GM19397 (cell line): ENCODE measurements around the gene NUTM2D.
"Not testable (repeated sequence)": the region's sequence is repeated elsewhere in the genome, so short reads cannot be mapped to it uniquely, and the experiment has no call there.

ENCODE experiments used
- ATAC-seq: cut with Tn5 transposase; IDR thresholded peaks from one replicate; pipeline ENCODE4 v1.9.1; 2021; ENCODE audit warnings: mild to moderate bottlenecking, moderate library complexity; ENCODE audit not compliant: unreplicated experiment

The NUTM2D gene, protein sequence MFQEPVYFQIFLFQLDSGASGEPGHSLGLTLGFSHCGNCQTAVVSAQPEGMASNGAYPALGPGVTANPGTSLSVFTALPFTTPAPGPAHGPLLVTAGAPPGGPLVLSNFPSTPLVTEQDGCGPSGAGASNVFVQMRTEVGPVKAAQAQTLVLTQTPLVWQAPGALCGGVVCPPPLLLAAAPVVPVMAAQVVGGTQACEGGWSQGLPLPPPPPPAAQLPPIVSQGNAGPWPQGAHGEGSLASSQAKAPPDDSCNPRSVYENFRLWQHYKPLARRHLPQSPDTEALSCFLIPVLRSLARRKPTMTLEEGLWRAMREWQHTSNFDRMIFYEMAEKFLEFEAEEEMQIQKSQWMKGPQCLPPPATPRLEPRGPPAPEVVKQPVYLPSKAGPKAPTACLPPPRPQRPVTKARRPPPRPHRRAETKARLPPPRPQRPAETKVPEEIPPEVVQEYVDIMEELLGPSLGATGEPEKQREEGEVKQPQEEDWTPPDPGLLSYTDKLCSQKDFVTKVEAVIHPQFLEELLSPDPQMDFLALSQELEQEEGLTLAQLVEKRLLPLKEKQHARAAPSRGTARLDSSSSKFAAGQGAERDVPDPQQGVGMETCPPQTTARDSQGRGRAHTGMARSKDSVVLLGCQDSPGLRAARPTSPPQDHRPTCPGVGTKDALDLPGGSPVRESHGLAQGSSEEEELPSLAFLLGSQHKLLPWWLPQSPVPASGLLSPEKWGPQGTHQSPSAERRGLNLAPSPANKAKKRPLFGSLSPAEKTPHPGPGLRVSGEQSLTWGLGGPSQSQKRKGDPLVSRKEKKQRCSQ

DNA sequence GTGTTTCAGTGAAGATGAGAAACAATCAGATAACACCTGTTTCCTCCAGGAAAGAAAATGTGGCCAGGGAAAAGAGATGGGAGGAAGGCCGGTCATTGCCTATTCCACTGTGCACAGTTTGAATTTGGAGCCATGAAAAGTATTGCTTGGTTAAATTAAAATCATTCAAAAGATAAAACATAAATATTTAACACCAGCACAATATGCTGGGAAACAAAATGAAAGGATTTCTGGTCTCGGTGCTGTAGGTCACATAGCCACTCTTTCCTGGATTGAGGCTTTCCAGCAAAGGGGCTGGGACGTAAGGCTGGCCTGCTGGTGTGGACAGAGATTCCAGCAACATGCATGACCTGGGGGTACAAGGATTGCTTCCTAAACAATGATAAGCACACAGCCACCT is at the start of gene NUTM2D:
Gene NUTM2D, plus strand, starts transcription at position 301 of the 400 bp plus-strand sequence. CDS start 522 bp downstream, outside the sequence.
- ATAC-seq, result not testable (repeated sequence)

DNA sequence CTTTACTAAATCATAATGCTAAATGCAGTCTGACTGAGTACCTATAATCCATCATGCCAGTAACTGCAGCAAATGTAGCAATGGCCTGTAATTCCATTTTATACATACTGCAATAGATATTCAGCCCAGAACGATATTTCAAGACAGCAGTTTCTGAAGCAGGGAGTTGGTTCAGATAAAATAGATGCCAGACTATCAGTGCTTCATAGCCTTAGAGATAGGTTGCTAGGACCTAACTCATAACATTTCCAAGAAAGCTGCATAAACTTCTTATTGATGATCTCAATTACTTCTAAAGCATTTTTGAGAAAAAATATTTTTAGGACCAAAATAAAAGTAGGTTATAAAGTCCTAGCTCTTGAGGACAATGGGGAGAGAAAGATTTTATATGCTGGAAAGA is 48.8 kb upstream of the NUTM2D start:
- ATAC-seq, result not testable (repeated sequence)

GRCh38 chr10:87309657-87310056 is 47.9 kb upstream of the NUTM2D start:
- not testable (repeated sequence) for ATAC-seq

GRCh38 chr10:87311521-87311920 is 46.0 kb upstream of the NUTM2D start:
- not testable (repeated sequence) for ATAC-seq

DNA sequence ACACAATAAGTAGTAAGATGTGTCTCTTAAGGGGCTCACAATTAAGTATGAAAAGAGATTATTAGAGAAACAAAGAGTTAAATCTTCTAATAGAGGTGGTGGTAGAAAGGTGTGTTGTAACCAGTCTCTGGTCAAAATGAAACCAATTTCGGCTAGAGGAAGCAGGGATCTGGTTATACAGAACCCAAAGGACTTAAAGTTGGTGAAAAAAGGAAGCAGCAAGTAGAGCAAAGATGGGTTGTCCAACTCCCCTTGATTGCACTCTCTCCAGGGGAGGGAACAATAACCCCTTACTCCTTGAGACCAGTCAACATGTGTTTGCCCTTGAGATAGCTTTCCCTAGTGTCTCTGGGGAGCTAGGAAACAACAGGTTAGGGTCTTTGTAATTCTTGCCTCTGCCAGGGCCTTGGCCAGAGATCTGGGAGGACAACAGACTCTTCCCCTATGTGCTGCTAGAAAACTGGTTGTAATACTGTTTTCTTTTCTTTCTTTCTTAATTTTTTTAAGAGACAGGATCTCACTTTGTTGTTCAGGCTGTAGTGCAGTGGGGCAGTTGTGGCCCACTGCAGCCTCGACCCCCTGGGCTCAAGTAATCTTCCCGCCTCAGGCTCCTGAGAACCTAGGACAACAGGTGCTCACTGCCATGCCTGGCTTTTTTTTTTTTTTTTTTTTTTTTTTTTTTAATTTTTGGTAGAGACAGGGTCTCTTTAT is 43.7 kb upstream of the NUTM2D start:
- not testable (repeated sequence) for ATAC-seq

DNA sequence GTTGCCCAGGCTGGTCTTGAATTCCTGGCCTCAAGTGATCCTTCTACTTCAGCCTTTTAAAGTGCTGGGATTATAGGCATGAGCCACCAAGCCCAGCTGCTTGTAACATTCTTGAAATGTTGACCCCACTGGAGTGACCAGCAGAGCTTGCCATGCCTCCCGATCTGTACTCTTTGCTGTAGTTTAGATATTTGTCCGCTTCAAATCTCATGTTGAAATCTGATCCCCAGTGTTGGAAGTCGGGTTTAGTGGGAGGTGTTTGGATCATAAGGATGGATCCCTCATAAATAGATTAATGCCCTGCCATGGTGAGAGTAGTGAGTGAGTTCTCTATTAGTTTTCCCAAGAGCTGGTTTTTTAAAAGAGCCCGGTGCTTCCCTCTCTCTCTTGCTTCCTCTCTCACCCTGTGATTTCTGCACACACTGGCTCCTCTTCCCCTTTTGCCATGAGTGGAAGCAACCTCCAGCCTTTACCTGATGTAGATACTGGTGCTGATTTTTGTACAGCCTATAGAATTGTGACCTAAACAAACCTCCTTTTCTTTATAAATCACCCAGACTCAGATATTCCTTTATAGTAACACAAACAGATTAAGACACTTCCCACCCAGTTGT is 43.1 kb upstream of the NUTM2D start:
- ATAC-seq, result not testable (repeated sequence)

DNA sequence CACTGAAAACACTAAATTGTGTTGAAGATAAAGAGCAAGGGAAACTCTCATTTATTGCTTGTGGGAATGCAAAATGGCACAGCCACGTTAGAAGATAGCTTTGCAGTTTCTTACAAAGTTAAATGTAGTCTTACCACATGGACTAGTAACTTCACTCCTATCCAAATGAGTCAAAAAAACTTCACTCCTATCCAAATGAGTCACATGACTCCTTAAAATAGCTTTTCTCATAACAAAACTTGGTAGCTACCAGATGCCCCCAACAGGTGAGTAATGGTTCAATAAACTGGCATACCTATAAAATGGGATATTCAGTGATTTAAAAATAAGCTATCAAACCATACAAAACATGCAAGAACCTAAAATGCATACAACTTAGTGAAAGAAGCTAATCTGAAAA is 36.0 kb upstream of the NUTM2D start:
- ATAC-seq, result not testable (repeated sequence)

GRCh38 chr10:87324559-87324958 is 33.0 kb upstream of the NUTM2D start:
- not testable (repeated sequence) for ATAC-seq

- ATAC-seq, result not testable (repeated sequence)
Measured at GRCh38 chr10:87327958-87328357, 29.6 kb upstream of the NUTM2D start.

GRCh38 chr10:87329131-87329530 is 28.4 kb upstream of the NUTM2D start:
- not testable (repeated sequence) for ATAC-seq

GRCh38 chr10:87332687-87333086 is 24.9 kb upstream of the NUTM2D start:
- ATAC-seq, result not testable (repeated sequence)

DNA sequence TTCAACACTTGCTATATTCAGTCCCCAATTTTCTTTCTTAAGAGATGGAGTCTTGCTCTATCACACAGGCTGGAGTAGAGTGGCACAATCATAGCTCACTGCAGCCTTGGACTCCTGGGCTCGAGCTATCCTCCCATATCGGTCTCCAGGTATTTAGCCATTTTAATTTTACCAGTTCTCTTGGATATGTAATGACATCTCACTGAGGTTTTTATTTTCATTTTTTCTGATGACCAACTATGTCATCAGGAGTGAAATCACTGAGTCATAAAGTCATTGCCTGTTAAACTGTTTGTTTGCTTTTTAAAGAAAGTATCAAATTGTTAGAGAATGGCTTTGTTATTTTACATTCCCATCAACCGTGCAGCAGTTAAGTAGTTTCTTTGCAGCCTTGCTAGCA is 17.1 kb upstream of the NUTM2D start:
- not testable (repeated sequence) for ATAC-seq

- peak; percentile 13 for ATAC-seq
Measured at GRCh38 chr10:87341546-87342142, 15.9 kb upstream of the NUTM2D start.

DNA sequence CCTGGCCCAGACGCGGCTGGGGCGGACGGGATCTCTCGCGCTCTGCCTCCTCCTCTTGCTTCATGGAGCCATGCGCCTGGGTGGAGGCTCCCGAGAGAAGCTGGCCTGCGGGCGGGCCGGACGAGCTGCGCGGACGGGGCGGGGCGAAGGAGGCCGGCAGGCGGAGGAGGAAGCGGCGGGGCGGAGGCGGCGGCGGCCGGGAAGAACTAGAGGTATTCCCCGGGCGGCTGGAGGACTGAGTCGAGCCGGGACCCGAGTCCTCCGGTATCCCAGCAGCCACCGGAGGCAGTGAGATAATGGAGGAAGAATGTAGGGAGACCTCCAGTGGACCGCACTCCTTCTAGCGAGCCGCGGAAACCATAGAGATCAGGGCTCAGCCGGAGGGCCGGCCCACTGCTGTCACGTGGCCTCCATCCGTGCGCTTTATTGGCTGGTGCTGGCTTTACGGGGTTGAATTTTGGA is 15.3 kb upstream of the NUTM2D start:
- peak; percentile 85 for ATAC-seq

GRCh38 chr10:87342711-87343258 is 14.8 kb upstream of the NUTM2D start:
- peak; percentile 78 for ATAC-seq

- ATAC-seq, result not testable (repeated sequence)
Measured at GRCh38 chr10:87345743-87346142, 11.8 kb upstream of the NUTM2D start.

- ATAC-seq, result not testable (repeated sequence)
Measured at GRCh38 chr10:87350161-87350560, 7.4 kb upstream of the NUTM2D start.

GRCh38 chr10:87352825-87353224 is 4.7 kb upstream of the NUTM2D start:
- not testable (repeated sequence) for ATAC-seq

- ATAC-seq, result not testable (repeated sequence)
Measured at GRCh38 chr10:87355110-87355509, 2.4 kb upstream of the NUTM2D start.

- ATAC-seq, result not testable (repeated sequence)
Measured at GRCh38 chr10:87358159-87358558, 615 bp downstream of the NUTM2D start.
